CD4-positive, alpha-beta T cell (primary cell): ENCODE measurements around the gene SLC5A11. TPM values are rescaled to one million over a fixed set of nuclear protein-coding genes. Genes with fewer than 3 reads are reported as not detected.

Experiments
- ATAC-seq: fragments of 200-7000 bp; cut with Tn5 transposase; one replicate; pipeline ENCODE4 v1.10.0; 2022; ENCODE audit warnings: mild to moderate bottlenecking; ENCODE audit not compliant: poor library complexity
- CTCF ChIA-PET: fragments of 350-600 bp; sonication (Branson Sonifier 250); formaldehyde crosslinking; loops from one replicate; lab custom pipeline; 2021; ENCODE audit warnings: antibody characterized with exemption, inconsistent platforms; lab: Charles Lee
- POLR2A ChIA-PET: fragments of 350-600 bp; sonication (Branson Sonifier 250); formaldehyde crosslinking; loops from one replicate; lab custom pipeline; 2021; ENCODE audit warnings: antibody characterized with exemption, inconsistent platforms; lab: Charles Lee
- DNase-seq, 14 experiments: peaks; one replicate each; pipeline ENCODE4 v3.0.0-alpha.2; 2013 to 2020; ENCODE audit warnings: mixed read lengths in 2 of 14
- H3K27ac ChIP-seq, 2 donors: one replicate each; pipeline versions ENCODE4 v1.5.1 to v1.7.0; 2013; ENCODE audit warnings: low read length in 2 of 2, low read depth in 1 of 2, mild to moderate bottlenecking in 1 of 2
- H3K27me3 ChIP-seq, 2 experiments: 1 replicate in 1 of 2; 2 replicates in 1 of 2; pipeline versions ENCODE4 v1.6.1 to v1.7.0; 2013; ENCODE audit warnings: low read length in 2 of 2, control low read depth in 1 of 2, mild to moderate bottlenecking in 1 of 2, moderate library complexity in 1 of 2; ENCODE audit not compliant: insufficient read depth in 2 of 2, control insufficient read depth in 1 of 2
- H3K36me3 ChIP-seq: one replicate; pipeline ENCODE4 v1.6.1; 2013; ENCODE audit warnings: low read length, control low read depth; ENCODE audit not compliant: insufficient read depth
- H3K4me1 ChIP-seq: one replicate; pipeline ENCODE4 v1.6.1; 2013; ENCODE audit warnings: low read length, control low read depth; ENCODE audit not compliant: insufficient read depth
- H3K4me3 ChIP-seq: one replicate; pipeline ENCODE4 v1.5.1; 2013; ENCODE audit warnings: mild to moderate bottlenecking, low read length, moderate library complexity
- H3K9me3 ChIP-seq, 2 experiments: 1 replicate in 1 of 2; 2 replicates in 1 of 2; pipeline versions ENCODE4 v1.6.1 to v1.7.0; 2013; ENCODE audit warnings: low read length in 2 of 2, mild to moderate bottlenecking in 2 of 2, control low read depth in 1 of 2, moderate library complexity in 1 of 2; ENCODE audit not compliant: control insufficient read depth in 1 of 2, insufficient read depth in 1 of 2
- H3K27ac Mint-ChIP-seq: one replicate; pipeline ENCODE4 v1.8.0; 2020; ENCODE audit warnings: mixed read lengths
- H3K27me3 Mint-ChIP-seq: one replicate; pipeline ENCODE4 v1.8.0; 2021; ENCODE audit warnings: mixed read lengths
- H3K36me3 Mint-ChIP-seq: one replicate; pipeline ENCODE4 v1.8.0; 2021; ENCODE audit warnings: low read depth, mixed read lengths
- H3K4me1 Mint-ChIP-seq: one replicate; pipeline ENCODE4 v1.8.0; 2021; ENCODE audit warnings: low read depth, mixed read lengths
- H3K4me3 Mint-ChIP-seq: one replicate; pipeline ENCODE4 v1.8.0; 2020; ENCODE audit warnings: mild to moderate bottlenecking, mixed read lengths
- H3K9me3 Mint-ChIP-seq: one replicate; pipeline ENCODE4 v1.8.0; 2020; ENCODE audit warnings: mixed read lengths
- CTCF ChIP-seq: fragments of 200-600 bp; IDR thresholded peaks from one replicate; pipeline ENCODE4 v1.8.0; 2022; ENCODE audit warnings: antibody characterized with exemption, mild to moderate bottlenecking
- intact Hi-C, 2 experiments: fragments of 100-400 bp; cut with DNase I in 1 of 2; cut with micrococcal nuclease in 1 of 2; formaldehyde crosslinking; loops; one replicate each; pipeline versions ENCODE4 v1.15.1 to v1.9.0; 2023 to 2025; cut with DNase I, micrococcal nuclease
- polyA plus RNA-seq, 2 donors: library from polyadenylated mRNA; unstranded; fragments of 120-200 nt; gene quantifications; one replicate each; pipeline ENCODE4 v1.2.1, GENCODE V29; 2013
- total RNA-seq, 174 experiments: library from RNA in 2 of 174; stranded (reverse) in 2 of 174; gene quantifications; one replicate each; pipeline ENCODE4 v1.2.3 and lab custom pipeline; 2021 to 2026

SLC5A11 gene
- total RNA-seq, result under 1 TPM; 0.11 to 0.44 TPM
- polyA plus RNA-seq (2013, experiment 1 of 2), result 0.43 TPM
- 0.08 TPM for polyA plus RNA-seq (2013, experiment 2 of 2)
- total RNA-seq (lab: John Stamatoyannopoulos, UW), result 0 to 4.5 (median 0.46) reads per million in 172 experiments

GRCh38 chr16:24845726-24846547 is at the start of gene SLC5A11:
Gene SLC5A11, plus strand, starts transcription at chr16:24845963. Its CDS starts 12,681 bp downstream, at chr16:24858644.
- ChIA-PET POLR2A (no interaction called here), CTCF (no interaction called here)
- H3K4me1 Mint-ChIP-seq, result no peaks in the 10 kb centered on the region
- no peaks in the 10 kb centered on the region for H3K36me3 Mint-ChIP-seq
- no peak within 1 kb of the TSS for H3K4me3 ChIP-seq
- ATAC-seq (no peak), DNase-seq (no peak)
- intact Hi-C loops, result no loop called here
- H3K27me3 ChIP-seq, result no peaks in the 10 kb centered on the region
- H3K36me3 ChIP-seq, result no peaks in the 10 kb centered on the region
- H3K9me3 ChIP-seq, result no peaks in the 10 kb centered on the region
- no peak within 1 kb of the TSS for H3K27ac Mint-ChIP-seq
- no peak within 1 kb of the TSS for H3K4me3 Mint-ChIP-seq
- no peaks in the 10 kb centered on the region for H3K4me1 ChIP-seq
- H3K9me3 Mint-ChIP-seq, result no peaks in the 10 kb centered on the region
- no peak for TF ChIP-seq CTCF
- H3K27me3 Mint-ChIP-seq, result no peaks in the 10 kb centered on the region
- H3K27ac ChIP-seq, result no peak within 1 kb of the TSS

GRCh38 chr16:24800586-24800985 is 45.2 kb upstream of the SLC5A11 start:
- ATAC-seq, result no peak
- no peak overlapping the region for H3K4me3 ChIP-seq
- H3K4me1 ChIP-seq, result no peaks in the 10 kb centered on the region
- peaks cover 96% of the 10 kb centered on the region for H3K36me3 Mint-ChIP-seq
- CTCF ChIA-PET, result no interaction called here
- H3K4me3 Mint-ChIP-seq, result no peak overlapping the region
- no peak for TF ChIP-seq CTCF
- POLR2A ChIA-PET, result interaction anchor here (0.6 kb wide), 1 partner anchor 19 kb away, joined by 3 read pairs; no protein-coding TSS in a partner anchor
- DNase-seq, result no peak
- no peaks in the 10 kb centered on the region for H3K4me1 Mint-ChIP-seq
- H3K27ac ChIP-seq, result no peak overlapping the region
- H3K27ac Mint-ChIP-seq, result peak overlapping the region; percentile 10
- no peaks in the 10 kb centered on the region for H3K9me3 Mint-ChIP-seq
- H3K27me3 ChIP-seq, result no peaks in the 10 kb centered on the region
- H3K27me3 Mint-ChIP-seq, result no peaks in the 10 kb centered on the region
- no peaks in the 10 kb centered on the region for H3K9me3 ChIP-seq
- peaks cover 92% of the 10 kb centered on the region for H3K36me3 ChIP-seq
- intact Hi-C loops, result no loop called here

- H3K4me3 ChIP-seq, result no peak overlapping the region
- H3K27ac ChIP-seq, result no peak overlapping the region
- Mint-ChIP-seq H3K36me3 (peaks cover 96% of the 10 kb centered on the region), H3K27me3 (no peaks in the 10 kb centered on the region), H3K9me3 (no peaks in the 10 kb centered on the region), H3K4me3 (no peak overlapping the region), H3K27ac (no peak overlapping the region), H3K4me1 (no peaks in the 10 kb centered on the region)
- no peaks in the 10 kb centered on the region for H3K9me3 ChIP-seq
- H3K4me1 ChIP-seq, result no peaks in the 10 kb centered on the region
- peaks cover 97% of the 10 kb centered on the region for H3K36me3 ChIP-seq
- ChIA-PET CTCF (interaction anchor here (0.7 kb wide), 1 partner anchor 13 kb away, joined by 3 read pairs; no protein-coding TSS in a partner anchor), POLR2A (no interaction called here)
- TF ChIP-seq CTCF, result no peak
- DNase-seq (no peak), ATAC-seq (no peak)
- intact Hi-C loops, result no loop called here
- H3K27me3 ChIP-seq, result no peaks in the 10 kb centered on the region
Observed at GRCh38 chr16:24801761-24802302, 43.9 kb upstream of the SLC5A11 start.
